ENCODE data around the gene LCP2.

- TF ChIP-seq CTCF (IDR thresholded peaks at IDR 0.05) = no peak
- no peak for TF ChIP-seq EZH2 (IDR thresholded peaks at IDR 0.05; ENCODE audit: borderline replicate concordance, insufficient read depth, low read depth, low read length, poor library complexity, severe bottlenecking)
Measured at GRCh38 chr5:170290498-170290897, 7.1 kb downstream of the LCP2 start.

Data from B cell (primary cell).